Spleen (tissue), 11 donors: ENCODE measurements around the gene DDB1. TPM values are rescaled to one million over a fixed set of nuclear protein-coding genes. Genes with fewer than 3 reads are reported as not detected.

ENCODE experiments used
- DNase-seq: peaks from one replicate; pipeline ENCODE4 v3.0.0-alpha.2; 2020
- H3K27ac ChIP-seq, 8 donors: fragments of 200-600 bp; sonication (generic) in 7 of 8; 1 replicate in 4 of 8; 2 replicates in 4 of 8; pipeline versions ENCODE4 v1.5.0 to v1.8.0; 2016 to 2021; ENCODE audit warnings: inconsistent platforms in 4 of 8, mild to moderate bottlenecking in 4 of 8, moderate library complexity in 1 of 8
- H3K27me3 ChIP-seq, 7 donors: fragments of 200-600 bp; sonication (generic) in 6 of 7; replicated peaks in 1 of 7; 1 replicate in 4 of 7; 2 replicates in 3 of 7; pipeline versions ENCODE4 v1.5.0 to v1.8.0; 2016 to 2021; ENCODE audit warnings: inconsistent platforms in 3 of 7, mild to moderate bottlenecking in 1 of 7
- H3K36me3 ChIP-seq, 6 donors: fragments of 200-600 bp; sonication (generic) in 5 of 6; 1 replicate in 4 of 6; 2 replicates in 2 of 6; pipeline versions ENCODE4 v1.5.0 to v1.8.0; 2016 to 2021; ENCODE audit warnings: inconsistent platforms in 2 of 6
- H3K4me1 ChIP-seq, 6 donors: fragments of 200-600 bp; sonication (generic) in 5 of 6; 1 replicate in 3 of 6; 2 replicates in 3 of 6; pipeline versions ENCODE4 v1.5.0 to v1.8.0; 2016 to 2021; ENCODE audit warnings: inconsistent platforms in 3 of 6
- H3K4me3 ChIP-seq, 8 donors: fragments of 200-600 bp; sonication (generic) in 7 of 8; 1 replicate in 4 of 8; 2 replicates in 4 of 8; pipeline versions ENCODE4 v1.5.0 to v1.8.0; 2016 to 2021; ENCODE audit warnings: inconsistent platforms in 4 of 8, mild to moderate bottlenecking in 4 of 8, moderate library complexity in 2 of 8
- H3K9me3 ChIP-seq, 8 donors: fragments of 200-600 bp; sonication (generic) in 7 of 8; 1 replicate in 4 of 8; 2 replicates in 4 of 8; pipeline versions ENCODE4 v1.5.0 to v1.8.0; 2016 to 2021; ENCODE audit warnings: inconsistent platforms in 4 of 8
- POLR2A ChIP-seq, 3 donors: fragments of 450-650 bp; IDR thresholded peaks; one replicate each; pipeline ENCODE4 v1.5.1; 2017; ENCODE audit warnings: antibody characterized with exemption in 3 of 3, mild to moderate bottlenecking in 1 of 3
- POLR2AphosphoS5 ChIP-seq, 3 donors: sonication (generic); formaldehyde crosslinking; IDR thresholded peaks; one replicate each; pipeline ENCODE4 v1.5.1; 2017; ENCODE audit warnings: antibody characterized with exemption in 3 of 3
- WGBS, 5 donors: extraction: QIAGEN DNeasy Blood & Tissue Kit in 3 of 5; methylation state at CpG; one replicate each; pipeline versions ENCODE4 v1.1.5 to v1.1.7; 2013 to 2018; 5-methylcytosine and 5-hydroxymethylcytosine counted together
- intact Hi-C: fragments of 100-400 bp; cut with DNase I; formaldehyde crosslinking; loops from one replicate; pipeline ENCODE4 v1.15.0; 2023; ENCODE audit warnings: low total_unique reads
- polyA plus RNA-seq, 3 donors: library from polyadenylated mRNA; stranded (reverse); fragments of 200-250 nt; gene quantifications; one replicate each; pipeline ENCODE4 v1.2.1, GENCODE V29; 2013
- total RNA-seq, 7 donors: library from RNA; depleted of rRNA in 3 of 7; stranded (reverse); fragments of >200 nt in 3 of 7; fragmentation: NEBNext Ultra II Directional in 4 of 7; extraction: Animal tissue kit (Norgen Biotek cat#: 25700) in 4 of 7; gene quantifications; one replicate each; pipeline versions ENCODE4 v1.1.0 to v1.2.1, GENCODE V29; 2016 to 2021
- TF ChIP-seq, protein P1 (sequence below), 11 experiments: fragments of 200-600 bp in 7 of 11; fragments of 450-650 bp in 4 of 11; sonication (generic) in 4 of 11; IDR thresholded peaks in 8 of 11; conservative IDR thresholded peaks in 3 of 11; 1 replicate in 7 of 11; 2 replicates in 4 of 11; pipeline versions ENCODE4 v1.4.0 to v1.8.0; 2016 to 2021; ENCODE audit warnings: antibody characterized with exemption in 11 of 11, inconsistent platforms in 4 of 11, mild to moderate bottlenecking in 1 of 11
- donor health status: healthy with polysubstance abuse.
- donor health status: DM: no; HTN: no; CAD: no; lungs with moderate emphysema.
- donor health status: DM: no; HTN: no; CAD: no.
- donor health status: Bipolar disorder and iron deficiency.
- donor health status: healthy.
- donor health status: DM: no; HTN: no; CAD: no.
- donor health status: DM: yes; HTN: yes; CAD: no.

Gene DDB1
- total and polyA plus RNA-seq, 10 donors, result 68.7 to 157 (median 133) TPM

DNA sequence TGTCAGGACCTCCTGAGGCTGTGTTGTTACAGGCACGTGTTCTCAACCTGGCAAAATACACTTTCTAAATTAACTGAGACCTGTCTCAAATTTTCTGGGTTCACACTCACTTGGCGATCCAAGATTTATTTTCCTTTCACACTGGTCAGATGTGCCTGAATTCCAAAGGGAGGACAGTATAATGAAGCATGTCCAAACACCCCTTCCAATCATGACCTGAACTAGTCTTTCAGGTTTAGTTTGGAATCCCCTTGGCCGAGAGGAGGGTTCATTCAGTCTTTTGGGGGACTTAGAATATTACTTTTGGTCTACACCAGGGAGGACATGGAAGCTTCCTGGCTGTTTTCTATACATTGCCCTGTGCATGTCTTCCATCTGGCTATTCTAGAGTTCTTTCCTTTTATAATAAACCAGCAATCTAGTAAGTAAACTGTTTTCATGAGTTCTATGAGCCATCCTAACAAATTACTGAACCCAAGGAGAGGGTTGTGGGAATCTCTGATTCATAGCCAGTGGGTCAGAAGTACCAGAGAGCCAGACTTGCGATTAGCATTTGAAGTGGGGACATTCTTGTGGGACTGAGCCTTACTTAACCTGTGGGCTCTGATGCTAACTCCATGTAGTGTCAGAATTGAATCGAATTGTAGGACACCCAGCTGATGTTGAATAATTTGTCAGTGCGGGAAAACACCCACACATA is 44.7 kb upstream of the DDB1 start:
- no peak for TF ChIP-seq POLR2A (IDR thresholded peaks at IDR 0.05)
- TF ChIP-seq POLR2AphosphoS5 (IDR thresholded peaks at IDR 0.05), result no peak
- TF ChIP-seq, protein P1, sequence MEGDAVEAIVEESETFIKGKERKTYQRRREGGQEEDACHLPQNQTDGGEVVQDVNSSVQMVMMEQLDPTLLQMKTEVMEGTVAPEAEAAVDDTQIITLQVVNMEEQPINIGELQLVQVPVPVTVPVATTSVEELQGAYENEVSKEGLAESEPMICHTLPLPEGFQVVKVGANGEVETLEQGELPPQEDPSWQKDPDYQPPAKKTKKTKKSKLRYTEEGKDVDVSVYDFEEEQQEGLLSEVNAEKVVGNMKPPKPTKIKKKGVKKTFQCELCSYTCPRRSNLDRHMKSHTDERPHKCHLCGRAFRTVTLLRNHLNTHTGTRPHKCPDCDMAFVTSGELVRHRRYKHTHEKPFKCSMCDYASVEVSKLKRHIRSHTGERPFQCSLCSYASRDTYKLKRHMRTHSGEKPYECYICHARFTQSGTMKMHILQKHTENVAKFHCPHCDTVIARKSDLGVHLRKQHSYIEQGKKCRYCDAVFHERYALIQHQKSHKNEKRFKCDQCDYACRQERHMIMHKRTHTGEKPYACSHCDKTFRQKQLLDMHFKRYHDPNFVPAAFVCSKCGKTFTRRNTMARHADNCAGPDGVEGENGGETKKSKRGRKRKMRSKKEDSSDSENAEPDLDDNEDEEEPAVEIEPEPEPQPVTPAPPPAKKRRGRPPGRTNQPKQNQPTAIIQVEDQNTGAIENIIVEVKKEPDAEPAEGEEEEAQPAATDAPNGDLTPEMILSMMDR (IDR thresholded peaks at IDR 0.05 in 8 of 11, conservative IDR thresholded peaks at IDR 0.05 in 3 of 11), result no peak
- no peak for DNase-seq
- Histone ChIP-seq H3K4me1 (peaks cover 0 to 5% (median 0%) of the 10 kb centered on the region in 6 donors), H3K9me3 (peaks cover 0 to 7% (median 0%) of the 10 kb centered on the region in 8 donors), H3K27ac (no peak overlapping the region), H3K4me3 (no peak overlapping the region), H3K27me3 (no peaks in the 10 kb centered on the region), H3K36me3 (peaks cover 0 to 40% (median 11%) of the 10 kb centered on the region in 6 donors)
- intact Hi-C loops, result no loop called here
- WGBS, 5 donors, result 93 to 98% (median 94%) methylated on average over 6 of the region's 6 CpGs

DNA sequence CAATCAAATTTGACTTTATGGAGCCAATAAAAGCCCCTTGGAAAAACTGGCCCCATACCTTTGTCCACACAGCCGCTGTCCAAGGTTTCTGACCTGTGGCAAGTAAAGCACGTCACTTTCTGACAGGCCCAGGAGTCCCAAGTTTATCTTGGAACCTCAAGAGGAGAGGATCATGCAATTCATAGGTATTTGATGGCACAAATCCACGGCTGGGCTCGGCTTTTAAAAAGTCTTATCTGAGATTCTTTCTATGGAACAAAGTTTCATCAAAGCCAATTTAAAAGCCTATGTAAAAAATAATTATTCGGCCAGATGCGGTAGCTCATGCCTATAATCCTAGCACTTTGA is 42.8 kb upstream of the DDB1 start:
- peaks cover 0 to 7% (median 0%) of the 10 kb centered on the region in 8 donors for H3K9me3 ChIP-seq
- DNase-seq, result no peak
- H3K27me3 ChIP-seq, result no peaks in the 10 kb centered on the region
- no peak overlapping the region for H3K27ac ChIP-seq
- H3K4me3 ChIP-seq, result no peak overlapping the region
- no peak for TF ChIP-seq POLR2A (IDR thresholded peaks at IDR 0.05)
- no peak for TF ChIP-seq POLR2AphosphoS5 (IDR thresholded peaks at IDR 0.05)
- TF ChIP-seq, protein P1 (IDR thresholded peaks at IDR 0.05 in 8 of 11, conservative IDR thresholded peaks at IDR 0.05 in 3 of 11), result no peak
- intact Hi-C loops, result no loop called here
- peaks cover 0 to 10% (median 0%) of the 10 kb centered on the region in 6 donors for H3K4me1 ChIP-seq
- peaks cover 0 to 42% (median 11%) of the 10 kb centered on the region in 6 donors for H3K36me3 ChIP-seq
- WGBS, 5 donors, result 91 to 98% (median 97%) methylated on average over 6 of the region's 6 CpGs

DNA sequence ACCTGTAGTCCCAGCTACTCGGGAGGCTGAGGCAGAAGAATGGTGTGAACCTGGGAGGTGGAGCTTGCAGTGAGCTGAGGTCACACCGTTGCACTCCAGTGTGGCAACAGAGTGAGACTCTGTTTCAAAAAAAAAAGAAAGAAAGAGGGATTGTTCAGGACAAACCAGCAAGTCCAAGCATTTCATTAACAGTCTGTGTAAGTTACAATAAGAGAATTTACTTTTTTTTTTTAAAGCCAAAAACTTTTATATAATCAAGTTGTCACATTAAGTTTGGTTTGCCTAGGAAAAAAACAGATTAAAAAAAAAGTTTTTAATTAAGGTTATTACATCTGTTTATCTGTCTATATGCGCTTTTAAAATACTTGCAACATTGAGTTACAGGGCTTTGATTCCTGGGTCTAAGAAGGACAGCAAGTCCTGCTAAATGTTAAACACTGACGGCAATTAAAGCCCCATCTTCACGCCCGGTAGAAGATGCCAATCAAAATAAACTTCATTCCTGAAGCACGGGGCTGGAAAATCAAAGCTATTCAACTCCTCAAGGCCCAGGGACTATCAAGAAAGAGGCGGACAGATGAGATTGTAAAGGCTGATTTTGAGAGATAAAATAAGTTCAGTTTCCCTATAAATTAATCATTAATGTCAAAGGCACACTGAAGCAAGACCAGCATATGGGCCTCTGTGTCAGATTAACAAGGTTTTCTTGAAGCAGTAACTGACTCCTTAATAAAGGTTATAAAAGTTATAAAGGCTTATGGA is 39.9 kb upstream of the DDB1 start:
- intact Hi-C loops, result no loop called here
- Histone ChIP-seq H3K27ac (no peak overlapping the region), H3K4me3 (no peak overlapping the region), H3K9me3 (peaks cover 0 to 7% (median 0%) of the 10 kb centered on the region in 8 donors), H3K4me1 (peaks cover 6 to 31% (median 15%) of the 10 kb centered on the region in 6 donors), H3K27me3 (no peaks in the 10 kb centered on the region), H3K36me3 (peaks cover 0 to 71% (median 29%) of the 10 kb centered on the region in 6 donors)
- 94 to 98% (median 95%) methylated on average over 8 of the region's 8 CpGs for WGBS, 5 donors
- TF ChIP-seq, protein P1 (IDR thresholded peaks at IDR 0.05 in 8 of 11, conservative IDR thresholded peaks at IDR 0.05 in 3 of 11), result no peak
- TF ChIP-seq POLR2A (IDR thresholded peaks at IDR 0.05) (no peak), POLR2AphosphoS5 (IDR thresholded peaks at IDR 0.05) (no peak)
- no peak for DNase-seq
